Activated gamma-delta T cell (primary cell): ENCODE data around the gene RUFY4.
"Not testable (repeated sequence)": the region's sequence is repeated elsewhere in the genome, so short reads cannot be mapped to it uniquely, and the experiment has no call there.

ENCODE experiments used
- DNase-seq: peaks from one replicate; lab custom pipeline; 2025; lab: John Stamatoyannopoulos, UW

Gene RUFY4

DNA sequence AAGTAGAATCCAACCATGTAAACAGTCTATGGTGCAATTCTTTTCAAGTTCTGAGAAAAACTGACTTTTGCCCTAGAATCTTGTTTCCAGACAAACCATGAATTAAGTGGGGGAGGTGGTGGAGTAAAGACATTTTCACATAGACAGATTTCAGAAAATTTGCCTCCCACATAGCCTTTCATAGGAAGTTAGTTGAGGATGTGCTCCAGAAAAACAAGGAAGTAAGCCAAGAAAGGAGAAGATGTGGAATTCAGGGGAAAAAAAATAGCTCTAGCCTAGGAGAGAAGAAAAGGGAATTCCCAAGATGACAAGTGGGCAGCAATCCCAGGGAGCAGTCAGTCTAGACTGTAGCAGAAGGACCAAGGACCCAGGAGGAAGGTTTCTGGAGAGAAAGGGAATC is 17.4 kb downstream of the RUFY4 start:
- no peak for DNase-seq

DNA sequence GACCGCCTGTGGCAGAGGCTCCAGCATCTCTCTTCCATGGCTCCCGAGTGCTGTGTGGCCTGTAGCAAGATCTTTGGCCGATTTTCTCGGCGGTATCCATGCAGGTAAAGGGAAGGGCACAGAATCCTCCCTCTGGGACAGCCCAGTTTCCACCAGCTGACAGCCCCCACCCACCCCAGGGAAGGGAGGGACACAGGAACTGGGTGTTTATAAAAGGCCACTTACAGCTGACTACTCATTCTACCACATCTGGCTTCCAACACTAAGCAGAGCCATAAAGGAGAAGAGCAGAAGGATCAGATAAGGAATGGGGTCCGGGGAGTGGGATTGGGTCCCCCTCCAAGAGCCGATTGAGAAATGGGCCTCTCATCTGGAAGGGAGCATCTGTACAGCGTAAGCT is 20.2 kb downstream of the RUFY4 start:
- no peak for DNase-seq

GRCh38 chr2:218091746-218092145 is 22.7 kb downstream of the RUFY4 start:
- DNase-seq = no peak

DNA sequence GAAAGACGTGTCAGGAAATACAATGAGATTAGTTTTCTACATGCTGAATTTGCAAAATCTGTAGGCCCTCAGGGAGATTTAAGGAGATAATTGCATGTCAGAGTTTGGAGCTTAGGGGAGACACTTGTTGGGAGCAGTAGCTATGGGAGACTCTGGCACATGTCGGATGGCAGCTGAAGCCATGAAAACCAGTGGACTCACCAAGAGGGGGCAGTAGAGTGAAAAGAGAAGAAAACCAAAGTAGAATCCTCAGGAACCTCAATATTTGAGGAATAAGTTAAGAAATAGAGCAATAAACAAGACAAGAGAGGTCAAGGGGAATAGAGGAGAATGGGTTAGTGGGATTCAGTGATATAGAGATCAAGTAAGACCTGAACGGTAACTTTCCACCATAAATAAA is 24.8 kb downstream of the RUFY4 start:
- no peak for DNase-seq

DNA sequence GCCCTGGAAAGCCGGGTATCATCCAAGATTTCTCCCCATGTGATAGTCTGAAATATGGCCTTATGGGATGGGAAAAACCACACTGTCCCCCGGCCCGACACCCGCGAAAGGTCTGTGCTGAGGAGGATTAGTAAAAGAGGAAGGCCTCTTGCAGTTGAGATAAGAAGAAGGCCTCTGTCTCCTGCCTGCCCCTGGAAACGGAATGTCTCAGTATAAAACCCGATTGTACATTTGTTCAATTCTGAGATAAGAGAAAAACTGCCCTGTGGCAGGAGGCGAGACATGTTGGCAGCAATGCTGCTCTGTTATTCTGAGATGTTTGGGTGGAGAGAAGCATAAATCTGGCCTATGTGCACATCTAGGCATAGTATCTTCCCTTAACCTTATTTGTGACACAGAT is 26.8 kb downstream of the RUFY4 start:
- DNase-seq = no peak

DNA sequence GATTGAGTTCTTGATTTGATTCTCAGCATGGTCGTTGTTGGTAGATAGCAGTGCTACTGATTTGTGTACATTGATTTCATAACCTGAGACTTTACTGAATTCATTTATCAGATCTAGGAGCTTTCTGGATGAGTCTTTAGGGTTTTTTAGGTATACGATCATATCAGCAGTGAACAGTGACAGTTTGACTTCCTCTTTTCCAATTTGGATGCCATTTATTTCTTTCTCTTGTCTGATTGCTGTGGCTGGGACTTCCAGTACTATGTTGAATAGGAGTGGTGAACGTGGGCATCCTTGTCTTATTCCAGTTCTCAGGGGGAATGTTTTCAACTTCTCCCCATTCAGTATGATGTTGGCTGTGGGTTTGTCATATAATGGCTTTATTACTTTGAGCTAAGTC is 28.9 kb downstream of the RUFY4 start:
- DNase-seq = no peak

- DNase-seq = not testable (repeated sequence)
Measured at GRCh38 chr2:218108834-218109233, 39.8 kb downstream of the RUFY4 start.

DNA sequence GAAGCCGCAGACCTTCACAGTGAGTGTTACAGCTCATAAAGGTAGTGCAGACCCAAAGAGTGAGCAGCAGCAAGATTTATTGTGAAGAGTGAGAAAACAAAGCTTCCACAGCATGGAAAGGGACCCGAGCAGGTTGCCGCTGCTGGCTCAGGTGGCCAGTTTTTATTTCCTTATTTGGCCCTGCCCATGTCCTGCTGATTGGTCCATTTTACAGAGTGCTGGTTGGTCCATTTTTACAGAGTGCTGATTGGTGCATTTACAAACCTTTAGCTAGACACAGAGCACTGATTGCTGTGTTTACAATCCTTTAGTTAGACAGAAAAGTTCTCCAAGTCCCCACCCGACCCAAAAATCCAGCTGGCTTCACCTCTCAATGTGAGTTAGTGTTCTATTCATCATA is 52.7 kb downstream of the RUFY4 start:
- DNase-seq = not testable (repeated sequence)

DNA sequence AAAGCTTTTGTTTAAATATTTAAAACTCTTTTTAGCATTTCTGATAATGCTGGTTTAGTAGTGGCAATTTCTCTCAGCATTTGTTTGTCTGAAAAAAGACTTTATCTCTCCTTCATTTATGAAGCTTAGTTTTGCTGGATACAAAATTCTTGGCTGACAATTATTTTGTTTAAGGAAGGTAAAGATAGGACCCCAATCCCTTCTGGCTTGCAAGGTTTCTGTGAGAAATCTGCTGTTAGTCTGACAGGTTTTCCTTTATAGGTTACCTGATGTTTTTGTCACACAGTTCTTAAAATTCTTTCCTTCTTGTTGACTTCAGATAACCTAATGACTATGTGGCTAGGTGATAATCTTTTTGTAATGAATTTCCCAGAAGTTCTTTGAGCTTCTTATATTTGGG is 53.2 kb downstream of the RUFY4 start:
- DNase-seq = not testable (repeated sequence)

- DNase-seq = no peak
Measured at GRCh38 chr2:218123986-218124385, 54.9 kb downstream of the RUFY4 start.

DNA sequence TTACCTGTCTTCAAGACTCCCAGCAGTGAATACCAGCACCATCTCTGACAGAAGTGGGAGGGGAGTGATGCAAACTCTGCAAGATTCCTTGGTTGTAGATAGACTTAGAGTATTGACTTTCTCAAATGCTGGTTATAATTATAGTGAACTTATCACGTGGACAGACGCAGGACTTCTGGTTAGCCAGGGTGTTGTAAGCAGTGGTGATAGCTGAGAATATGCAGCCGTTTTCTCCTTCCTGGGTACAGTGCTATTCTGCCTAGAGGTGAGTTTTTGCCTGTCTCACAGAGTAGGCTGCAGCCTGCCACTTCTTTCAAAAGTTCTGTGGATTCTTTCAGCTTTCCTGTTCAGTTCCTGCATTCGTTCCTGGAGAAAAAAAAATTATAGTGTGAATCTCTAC is 56.0 kb downstream of the RUFY4 start:
- DNase-seq = no peak

DNA sequence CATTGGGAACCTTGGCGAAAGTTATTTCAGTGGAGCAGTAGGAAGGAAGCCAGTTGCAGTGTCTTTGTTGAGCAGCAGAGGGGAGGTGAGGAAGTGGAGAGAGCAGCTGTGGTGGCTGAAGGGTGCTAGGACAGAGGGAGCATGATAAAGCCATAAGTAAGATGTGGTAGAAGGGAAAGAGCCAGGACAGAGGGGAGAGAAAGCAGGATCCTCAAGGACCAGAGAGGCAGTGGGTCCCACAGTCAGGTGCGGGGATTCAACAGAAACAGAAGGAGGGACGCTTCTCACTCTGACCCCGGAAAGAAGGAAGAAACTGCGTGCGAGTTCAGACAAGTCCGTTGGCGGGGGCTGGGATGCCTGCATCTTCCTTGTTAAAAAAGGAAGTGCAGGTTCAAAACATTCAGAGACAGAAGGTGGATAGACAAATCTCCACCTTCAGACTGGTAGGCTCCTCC is 56.6 kb downstream of the RUFY4 start, which contains the start of gene CXCR2:
CXCR2 (plus strand) TSS at position 403 of the 455 bp plus-strand sequence. CDS start 8,774 bp downstream, outside the sequence.
- DNase-seq = no peak

- DNase-seq = no peak
Measured at GRCh38 chr2:218127929-218128455, 58.9 kb downstream of the RUFY4 start.

GRCh38 chr2:218128781-218129457 is 59.9 kb downstream of the RUFY4 start:
- DNase-seq = no peak

GRCh38 chr2:218129458-218130135 is 60.5 kb downstream of the RUFY4 start:
- DNase-seq = no peak

- no peak for DNase-seq
Measured at GRCh38 chr2:218130377-218130776, 61.3 kb downstream of the RUFY4 start.

DNA sequence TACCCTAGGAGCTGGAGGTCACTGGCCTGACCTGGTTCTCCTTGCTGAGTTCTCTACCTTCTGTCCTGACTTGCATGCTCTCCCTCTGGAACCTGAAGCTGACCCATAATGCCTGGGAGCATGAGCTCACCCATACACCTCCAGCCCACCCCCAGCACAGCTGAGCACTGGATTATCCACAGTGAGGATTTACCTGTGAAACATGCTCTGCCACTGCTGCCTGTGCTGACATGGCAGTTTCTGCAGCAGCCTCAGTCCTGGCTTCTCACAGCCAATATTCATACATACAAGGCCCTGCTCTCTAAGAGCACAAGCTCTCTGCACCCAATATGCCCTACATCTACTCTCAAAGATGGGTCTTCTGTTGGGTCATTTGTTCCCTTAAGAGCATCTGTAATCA is 61.8 kb downstream of the RUFY4 start:
- DNase-seq = no peak

DNA sequence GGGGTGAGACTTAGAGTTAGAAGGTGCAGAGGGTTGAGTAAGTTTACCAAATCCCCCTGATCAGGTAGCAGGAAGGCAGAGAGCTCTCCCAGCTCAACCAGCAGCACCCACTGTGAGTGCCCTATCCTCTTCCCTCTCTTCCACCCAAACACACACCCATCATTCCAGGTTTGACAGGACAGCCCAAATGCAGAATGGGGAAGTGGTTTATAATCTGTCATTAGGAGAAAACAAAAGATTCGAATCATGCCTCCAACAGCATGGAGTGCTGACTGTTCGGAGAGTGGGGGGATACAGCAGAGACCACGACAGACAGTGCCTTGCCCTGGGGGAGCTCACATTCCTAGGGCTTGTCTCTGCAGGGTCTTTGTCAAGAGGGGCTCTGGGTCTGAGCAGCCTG is 68.5 kb downstream of the RUFY4 start:
- no peak for DNase-seq

- DNase-seq = no peak
Measured at GRCh38 chr2:218138047-218138446, 69.0 kb downstream of the RUFY4 start.
